ENCODE measurements around the gene SERPINA5. TPM values are rescaled to one million over a fixed set of nuclear protein-coding genes. Genes with fewer than 3 reads are reported as not detected.

The SERPINA5 gene
- total RNA-seq, 4 donors from 2014 or later, result 0.38 to 4.1 (median 1.9) TPM

GRCh38 chr14:94570002-94570400, 11.2 kb upstream of the SERPINA5 start:
- H3K4me3 ChIP-seq (ENCODE audit: low read depth, poor library complexity, severe bottlenecking), result no peak overlapping the region
- intact Hi-C loops (cut with DNase I; ENCODE audit: low total_unique reads), result no loop called here
- 80 to 94% methylated on average over 6 of the region's 6 CpGs for WGBS, 2 donors
- DNase-seq (ENCODE audit: low spot score in 2 of 2), result peak in 1 of 2 donors; percentile 65
- TF ChIP-seq POLR2A (IDR thresholded peaks at IDR 0.05), result no peak
- TF ChIP-seq CTCF (IDR thresholded peaks at IDR 0.05), result no peak

- WGBS, 2 donors, result 87 to 92% methylated on average over 9 of the region's 9 CpGs
- intact Hi-C loops (cut with DNase I; ENCODE audit: low total_unique reads), result no loop called here
- H3K4me3 ChIP-seq (ENCODE audit: low read depth, poor library complexity, severe bottlenecking), result no peak overlapping the region
- no peak for TF ChIP-seq POLR2A (IDR thresholded peaks at IDR 0.05)
- TF ChIP-seq CTCF (IDR thresholded peaks at IDR 0.05), result no peak
- DNase-seq (ENCODE audit: low spot score in 2 of 2), result peak in 1 of 2 donors; percentile 72
Measured at GRCh38 chr14:94570440-94570839, 10.8 kb upstream of the SERPINA5 start.

GRCh38 chr14:94571395-94571794, 9.8 kb upstream of the SERPINA5 start:
- no peak overlapping the region for H3K4me3 ChIP-seq (ENCODE audit: low read depth, poor library complexity, severe bottlenecking)
- DNase-seq (ENCODE audit: low spot score in 2 of 2), result peak in 1 of 2 donors; percentile 69
- TF ChIP-seq CTCF (IDR thresholded peaks at IDR 0.05), result no peak
- no peak for TF ChIP-seq POLR2A (IDR thresholded peaks at IDR 0.05)
- 62 to 74% methylated on average over 6 to 7 of the region's 7 CpGs for WGBS, 2 donors
- intact Hi-C loops (cut with DNase I; ENCODE audit: low total_unique reads), result no loop called here

- TF ChIP-seq POLR2A (IDR thresholded peaks at IDR 0.05), result no peak
- TF ChIP-seq CTCF (IDR thresholded peaks at IDR 0.05), result no peak
- 80 to 88% methylated on average over 6 of the region's 6 CpGs for WGBS, 2 donors
- peak in 1 of 2 donors; percentile 49 for DNase-seq (ENCODE audit: low spot score in 2 of 2)
- no peak overlapping the region for H3K4me3 ChIP-seq (ENCODE audit: low read depth, poor library complexity, severe bottlenecking)
- intact Hi-C loops (cut with DNase I; ENCODE audit: low total_unique reads), result no loop called here
Measured at GRCh38 chr14:94571950-94572349, 9.3 kb upstream of the SERPINA5 start.

- H3K4me3 ChIP-seq (ENCODE audit: low read depth, poor library complexity, severe bottlenecking), result no peak overlapping the region
- intact Hi-C loops (cut with DNase I; ENCODE audit: low total_unique reads), result no loop called here
- TF ChIP-seq POLR2A (IDR thresholded peaks at IDR 0.05) (no peak), CTCF (IDR thresholded peaks at IDR 0.05) (no peak)
- WGBS, 2 donors, result 77 to 80% methylated on average over 7 of the region's 7 CpGs
- peak in 1 of 2 donors; percentile 70 for DNase-seq (ENCODE audit: low spot score in 2 of 2)
Measured at GRCh38 chr14:94572637-94573303, 8.5 kb upstream of the SERPINA5 start.

All from lower leg skin (tissue), 4 donors.